ENCODE measurements around the gene WWOX. TPM values are rescaled to one million over a fixed set of nuclear protein-coding genes. Genes with fewer than 3 reads are reported as not detected.

The WWOX gene
- total RNA-seq, 2 donors from 2014 or later = 10.6 to 13.1 TPM

DNA sequence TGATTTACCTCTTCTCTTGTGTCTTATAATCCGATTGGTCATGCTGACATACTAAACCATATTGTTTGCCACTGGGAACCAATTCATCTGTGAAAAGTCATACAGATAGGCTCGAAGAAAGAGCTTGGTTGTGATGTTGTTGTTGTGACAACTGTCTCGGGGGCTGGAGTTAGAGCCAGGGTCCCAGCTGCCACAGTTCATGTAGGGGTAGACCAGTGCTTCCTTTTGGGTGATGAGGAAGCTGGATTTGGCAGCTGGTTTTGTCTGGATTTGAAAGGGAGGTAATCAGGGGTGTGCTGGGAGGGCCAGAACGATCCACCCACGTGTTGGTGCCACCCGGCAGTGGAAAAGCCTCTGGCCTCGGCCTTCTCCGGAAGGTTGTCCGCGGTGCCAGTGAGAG is 438.1 kb downstream of the WWOX start:
- intact Hi-C loops (cut with DNase I, micrococcal nuclease) = no loop called here
- no peak for ATAC-seq
- no peak for DNase-seq

DNA sequence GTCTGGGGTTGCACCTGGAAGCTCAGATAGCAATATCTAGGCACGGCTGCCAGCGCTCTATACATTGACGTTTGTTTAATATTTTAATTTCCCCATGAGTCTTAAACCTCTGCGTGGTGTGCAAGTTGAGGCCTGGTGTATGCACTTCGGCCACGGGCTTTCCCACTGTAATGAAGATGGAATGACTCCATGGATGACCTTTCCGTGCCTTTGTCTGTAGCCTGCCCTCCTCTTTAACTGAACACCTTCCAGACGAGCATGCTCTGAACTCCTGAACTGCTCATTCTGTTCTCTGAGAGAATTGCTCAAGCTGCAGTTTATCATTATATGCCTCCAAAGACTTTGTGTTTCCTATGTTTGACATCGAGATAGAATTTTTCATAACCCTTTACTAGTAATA is 438.8 kb downstream of the WWOX start:
- intact Hi-C loops (cut with DNase I, micrococcal nuclease) = no loop called here
- DNase-seq = no peak

DNA sequence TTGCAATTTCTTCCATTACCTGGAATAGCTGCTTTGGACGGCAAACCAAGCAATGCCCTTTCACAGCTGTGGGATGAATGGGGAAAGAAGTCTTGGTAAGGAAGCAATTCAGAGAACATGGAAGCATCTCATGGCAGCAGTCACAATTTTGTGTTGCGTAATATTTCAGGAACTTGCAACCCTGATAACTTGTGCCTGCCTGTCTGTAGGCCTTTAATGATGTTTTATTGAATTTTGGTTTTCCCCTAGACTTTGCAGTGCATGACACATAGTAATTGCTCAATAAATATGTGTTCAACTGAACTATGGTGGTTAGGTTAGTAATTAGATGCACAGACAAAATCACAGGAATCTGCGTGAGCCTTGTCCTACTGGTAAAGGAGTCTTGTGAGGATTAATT is 439.5 kb downstream of the WWOX start:
- ATAC-seq (no peak), DNase-seq (no peak)
- intact Hi-C loops (cut with DNase I, micrococcal nuclease) = no loop called here

More for the DNA sequence above, 438.8 kb downstream of the WWOX start:
- no peak for ATAC-seq

DNA sequence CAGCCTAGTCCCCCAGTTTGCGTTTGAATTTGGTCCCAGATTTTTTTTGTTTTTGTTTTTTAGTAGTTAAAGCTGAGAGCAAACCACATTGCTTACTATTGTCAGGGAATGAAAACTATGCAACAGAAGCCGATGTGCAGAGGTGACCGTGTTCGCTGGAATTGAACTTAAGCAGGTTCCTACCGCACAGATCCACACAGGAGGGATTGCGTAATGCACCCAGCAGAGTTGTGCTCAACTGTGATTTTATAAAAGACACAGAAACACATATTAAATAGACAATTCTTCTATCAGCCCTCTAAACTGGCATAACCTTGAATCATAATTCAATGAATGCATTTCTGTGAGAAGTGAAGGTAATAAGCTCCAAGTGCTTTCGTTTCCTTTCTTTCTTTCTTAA is 443.0 kb downstream of the WWOX start:
- intact Hi-C loops (cut with DNase I, micrococcal nuclease) = no loop called here
- DNase-seq (no peak), ATAC-seq (no peak)

DNA sequence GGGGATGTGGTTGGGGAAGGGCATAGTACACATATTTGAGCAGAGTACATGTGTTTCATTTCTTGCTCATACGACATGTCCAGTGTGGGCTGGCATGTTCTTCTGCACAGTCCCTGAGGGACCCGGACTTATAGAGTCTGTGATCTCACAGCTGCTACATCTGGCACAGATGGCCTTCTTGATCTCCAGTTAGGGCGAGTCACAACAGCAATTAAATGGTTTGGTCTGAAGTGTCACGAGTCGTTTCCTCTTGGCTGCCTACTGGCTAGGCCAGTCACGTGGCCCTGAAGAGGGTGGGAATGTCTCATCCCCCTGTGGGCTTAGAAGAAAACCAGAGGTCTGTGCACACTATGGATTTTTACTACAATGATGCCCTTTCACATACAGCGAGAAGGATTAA is 443.6 kb downstream of the WWOX start:
- intact Hi-C loops (cut with DNase I, micrococcal nuclease) = no loop called here
- no peak for DNase-seq
- no peak for ATAC-seq

DNA sequence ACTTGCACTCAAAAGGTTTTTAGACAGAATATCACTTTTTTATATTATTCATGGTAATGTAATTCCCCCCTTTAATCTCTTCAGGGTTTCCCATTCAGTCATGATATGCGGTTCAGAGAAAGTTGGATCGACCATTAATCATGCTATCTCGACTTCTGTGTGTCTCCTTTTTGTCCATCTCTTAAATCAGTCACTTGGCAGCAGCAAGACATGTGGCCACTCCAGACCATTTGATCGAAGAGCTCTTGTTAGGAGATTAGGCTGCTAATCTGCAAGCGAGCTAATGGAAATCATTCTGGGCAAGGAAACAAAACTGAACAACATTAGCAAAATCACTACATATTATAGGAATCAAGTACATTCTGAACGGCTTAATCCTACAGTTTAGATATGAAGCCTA is 449.9 kb downstream of the WWOX start:
- intact Hi-C loops (cut with DNase I, micrococcal nuclease) = no loop called here
- DNase-seq (no peak), ATAC-seq (no peak)

DNA sequence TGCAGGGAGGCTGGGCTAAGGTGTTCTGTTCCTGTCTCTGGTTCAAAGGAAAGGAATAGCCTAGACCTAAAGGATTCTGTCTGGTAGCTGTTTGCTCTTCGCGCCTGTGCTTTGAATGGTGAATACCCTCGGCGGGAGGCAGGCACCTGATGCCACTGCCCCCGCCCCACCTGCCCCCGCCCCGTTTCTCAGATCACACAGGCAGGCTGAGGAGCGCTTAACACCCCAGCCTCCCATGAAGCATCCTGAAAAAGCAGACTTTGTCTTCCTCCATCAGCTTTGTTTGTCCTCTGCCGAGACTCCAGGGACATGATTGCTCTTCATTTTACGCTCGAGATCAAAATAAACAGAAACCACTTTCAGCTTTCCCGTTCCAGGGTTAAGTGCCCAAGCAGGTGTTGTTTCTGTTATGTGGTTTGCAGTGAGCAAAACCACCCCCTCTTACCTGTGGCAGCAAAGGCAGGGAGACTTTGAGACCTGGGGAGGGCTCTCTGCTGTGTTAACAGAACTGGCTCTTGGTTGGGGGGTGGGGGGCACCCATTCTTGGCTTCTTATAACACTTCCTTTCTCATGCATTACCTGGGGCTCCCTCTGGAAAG is 452.1 kb downstream of the WWOX start:
- intact Hi-C loops (cut with DNase I, micrococcal nuclease) = no loop called here
- ATAC-seq (no peak), DNase-seq (no peak)

DNA sequence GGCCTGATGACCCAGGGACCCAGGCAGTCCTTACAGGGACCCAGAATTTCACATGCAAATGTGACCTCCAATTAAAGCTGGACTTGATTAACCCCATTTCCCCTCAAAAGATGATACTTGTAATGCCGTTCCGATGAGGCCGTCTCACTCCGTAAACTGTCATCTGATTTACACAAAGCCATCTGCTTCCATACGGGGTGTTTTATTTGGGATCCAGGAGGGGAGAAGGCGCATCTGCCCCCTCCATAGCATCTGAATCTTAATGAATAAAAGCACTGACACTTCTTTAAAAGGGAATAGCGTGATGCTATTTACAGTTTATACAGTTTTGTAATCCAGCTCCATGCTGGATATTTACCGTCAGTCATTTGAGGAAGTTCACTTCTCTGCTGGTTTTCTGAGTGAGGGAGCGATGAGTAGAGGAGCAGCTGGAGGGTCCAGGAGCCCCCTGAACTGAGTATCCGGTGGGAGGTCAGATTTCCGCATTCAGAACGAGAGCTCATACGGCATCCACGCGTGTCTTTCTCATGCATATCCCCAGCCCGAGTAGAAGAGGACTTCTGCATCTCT is 452.7 kb downstream of the WWOX start:
- intact Hi-C loops (cut with DNase I, micrococcal nuclease) = no loop called here
- DNase-seq (no peak), ATAC-seq (no peak)

DNA sequence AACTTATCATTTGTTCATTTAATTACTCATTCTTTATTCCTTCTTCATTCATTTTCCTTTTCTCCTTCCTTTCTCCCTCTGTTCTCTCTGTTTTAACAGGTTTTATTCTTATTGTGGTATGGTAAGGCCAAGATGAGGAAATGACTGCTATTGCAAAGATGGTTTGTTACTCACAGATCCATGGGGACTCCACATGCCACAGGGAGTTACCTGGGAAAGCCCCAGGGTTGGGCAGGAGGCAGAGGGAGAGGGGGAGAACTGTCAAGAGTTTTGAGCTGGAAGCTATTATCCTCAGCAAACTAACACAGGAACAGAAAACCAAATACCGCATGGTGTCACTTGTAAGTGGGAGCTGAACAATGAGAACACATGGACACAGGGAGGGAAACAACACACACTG is 453.3 kb downstream of the WWOX start:
- ATAC-seq = no peak

DNA sequence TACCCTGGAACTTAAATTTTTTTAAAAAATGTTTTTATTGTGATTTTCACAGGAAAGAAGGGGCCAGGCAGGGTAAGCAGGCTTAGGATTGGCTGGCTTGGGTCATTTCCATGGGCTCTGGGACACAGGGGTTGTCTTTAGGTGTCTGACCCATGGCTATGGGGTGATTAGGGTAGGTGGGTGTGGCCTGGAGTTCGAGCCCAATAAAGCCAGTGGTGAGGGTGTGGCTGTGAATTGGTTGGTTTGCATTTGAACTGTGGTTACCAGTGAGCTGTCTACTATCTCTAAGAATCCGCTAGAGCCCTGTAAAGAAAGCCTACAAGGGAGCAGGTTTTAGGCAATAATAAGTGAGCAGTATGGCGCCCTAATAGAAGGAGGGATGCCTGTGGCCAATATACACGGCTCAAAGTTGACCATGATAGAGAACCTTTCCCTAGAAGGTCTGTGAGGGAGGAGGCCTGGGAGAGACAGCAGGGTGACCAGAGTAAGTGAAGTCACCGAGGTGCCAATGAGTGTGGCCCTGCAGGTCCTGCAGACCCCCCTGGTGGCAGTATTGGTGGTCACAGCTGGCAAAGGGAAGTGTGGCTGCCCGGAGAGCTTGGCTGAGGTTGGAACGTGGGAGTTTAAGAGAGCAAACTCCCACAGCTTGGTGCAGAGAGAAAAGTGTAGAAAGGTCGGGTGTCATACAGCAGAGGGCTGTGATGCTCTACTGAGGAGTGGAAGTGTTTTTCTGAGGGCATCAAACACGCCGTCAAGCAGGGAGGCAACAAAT is 454.0 kb downstream of the WWOX start:
- DNase-seq = peak in 1 of 2 donors; percentile 8
- peak; percentile 87 for ATAC-seq
- intact Hi-C loops (cut with DNase I, micrococcal nuclease) = no loop called here

More for the DNA sequence above, 453.3 kb downstream of the WWOX start:
- DNase-seq = no peak
- intact Hi-C loops (cut with DNase I, micrococcal nuclease) = no loop called here

DNA sequence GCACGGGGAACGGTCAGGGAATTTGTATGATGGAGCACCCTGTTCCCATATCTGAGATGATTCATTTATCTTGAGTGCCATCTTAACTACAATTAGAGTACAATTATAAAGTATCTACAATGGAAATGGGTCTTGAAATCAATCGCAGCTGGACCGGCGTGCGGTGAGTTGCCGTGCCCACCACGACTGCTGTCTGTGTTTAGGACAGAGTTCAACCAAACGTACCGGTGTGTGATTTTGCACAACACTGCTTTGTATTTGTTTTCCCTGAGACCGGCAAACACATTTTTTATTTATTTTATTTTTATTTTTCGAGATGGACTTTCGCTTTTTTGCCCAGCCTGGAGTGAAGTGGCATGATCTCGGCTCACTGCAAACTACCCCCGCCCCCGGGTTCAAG is 457.0 kb downstream of the WWOX start:
- no peak for DNase-seq
- intact Hi-C loops (cut with DNase I, micrococcal nuclease) = no loop called here
- no peak for ATAC-seq

DNA sequence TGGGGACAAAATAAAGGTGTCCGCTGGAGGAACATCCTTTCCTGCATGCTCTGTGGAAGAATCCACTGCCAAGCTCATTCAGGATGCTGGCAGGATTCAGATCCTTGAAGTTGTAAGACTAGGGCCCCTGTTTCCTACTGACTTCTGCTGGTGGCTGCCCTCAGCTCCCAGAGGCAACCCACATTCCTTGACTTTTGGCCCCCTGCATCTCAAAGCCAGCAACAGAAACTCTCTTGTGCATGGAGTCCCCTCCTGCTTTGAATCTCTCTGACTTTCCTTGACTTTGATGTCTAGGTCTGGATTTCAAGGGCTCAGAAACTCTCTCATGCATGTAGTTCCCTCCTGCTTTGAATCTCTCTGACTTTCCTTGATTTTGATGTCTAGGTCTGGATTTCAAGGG is 461.5 kb downstream of the WWOX start:
- intact Hi-C loops (cut with DNase I, micrococcal nuclease) = no loop called here

DNA sequence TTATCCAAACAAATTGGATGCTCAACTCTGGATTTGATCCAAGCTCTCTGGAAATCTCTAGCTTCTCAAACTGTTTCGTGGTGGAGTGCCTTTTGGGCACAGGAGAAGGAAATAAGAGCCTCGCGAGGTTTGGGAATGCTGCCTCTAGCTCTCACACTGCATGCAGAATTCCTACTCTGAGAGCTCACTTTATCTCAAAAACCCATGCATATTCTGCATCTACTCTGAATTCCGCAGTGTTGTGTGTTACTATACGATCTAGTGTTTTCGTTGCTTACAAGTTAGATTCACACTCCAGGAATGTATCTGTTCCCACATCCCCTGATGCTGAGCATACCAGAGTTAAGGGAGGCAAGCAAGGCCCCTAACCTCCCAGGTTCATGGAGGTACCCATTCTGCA is 462.7 kb downstream of the WWOX start:
- intact Hi-C loops (cut with DNase I, micrococcal nuclease) = no loop called here
- DNase-seq (no peak), ATAC-seq (no peak)

More for the DNA sequence above, 461.5 kb downstream of the WWOX start:
- ATAC-seq (no peak), DNase-seq (no peak)

DNA sequence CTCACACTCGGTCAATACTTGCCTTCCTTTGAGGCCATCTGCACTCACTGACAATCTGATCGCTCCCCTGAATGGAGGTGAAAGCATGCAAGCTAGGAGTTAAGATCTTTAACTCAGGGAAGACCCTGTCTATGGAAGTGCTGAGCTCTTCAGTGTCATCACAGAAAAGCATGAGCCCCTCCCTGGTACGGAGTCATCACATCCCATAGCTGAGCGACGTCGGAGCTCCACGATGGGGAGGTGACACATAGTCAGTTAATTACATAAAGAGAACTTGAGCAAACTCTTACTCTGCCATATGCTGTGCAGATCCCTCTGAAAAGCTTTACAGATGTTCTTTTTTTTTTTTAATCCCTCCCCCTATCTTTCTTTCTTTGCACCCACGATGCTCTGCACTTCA is 463.2 kb downstream of the WWOX start:
- intact Hi-C loops (cut with DNase I, micrococcal nuclease) = no loop called here
- no peak for ATAC-seq
- no peak for DNase-seq

DNA sequence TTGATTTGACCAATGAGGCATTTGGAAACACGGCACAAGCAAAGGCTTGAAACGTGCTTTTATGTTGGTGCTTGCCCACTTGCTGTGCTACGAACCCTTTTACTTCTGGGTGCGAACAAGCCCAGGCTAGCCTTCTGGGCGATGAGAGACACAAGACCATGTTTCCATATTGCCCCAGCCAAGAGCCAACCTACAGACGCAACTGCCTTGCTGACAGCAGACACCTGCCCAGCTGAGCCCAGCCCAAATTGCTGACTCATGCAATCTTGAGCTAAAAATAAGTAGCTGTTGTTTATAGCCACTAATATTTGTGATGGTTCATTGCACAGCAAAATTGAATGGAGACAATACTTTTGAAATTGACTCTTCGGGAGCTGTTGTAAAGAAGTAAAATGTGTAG is 464.5 kb downstream of the WWOX start:
- no peak for DNase-seq
- ATAC-seq = no peak
- intact Hi-C loops (cut with DNase I, micrococcal nuclease) = no loop called here

DNA sequence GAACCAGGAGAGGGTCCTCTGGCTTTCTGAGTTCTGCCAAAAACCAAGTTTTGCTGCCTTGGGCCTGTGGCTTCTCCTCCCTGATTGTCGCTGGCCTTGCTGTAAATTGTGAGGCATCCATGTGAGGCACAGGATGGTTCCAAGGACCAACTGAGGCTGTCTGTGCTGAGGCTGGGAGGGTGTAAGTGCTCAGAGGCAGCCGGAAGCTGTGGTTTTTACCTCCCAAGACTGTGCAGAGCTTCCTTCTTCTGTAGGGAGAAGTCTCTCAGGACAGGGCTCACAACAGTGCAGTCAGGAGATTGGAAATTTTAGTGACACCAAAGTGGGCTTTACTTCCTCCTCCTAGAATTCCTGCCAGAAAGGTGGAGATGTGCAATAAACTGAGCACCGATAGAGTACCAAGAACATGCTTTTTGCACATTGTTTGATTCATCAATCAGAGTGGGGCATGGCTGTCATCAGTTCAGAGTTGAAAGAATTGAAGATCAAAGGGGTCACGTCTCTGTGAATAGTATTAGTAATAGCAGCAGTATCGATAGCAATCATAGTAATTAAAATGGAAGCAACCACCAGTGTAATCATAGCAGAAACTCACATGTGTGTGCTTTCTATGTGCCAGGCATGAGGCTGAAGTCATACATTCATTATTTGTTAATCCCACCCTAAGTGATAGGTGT is 467.1 kb downstream of the WWOX start:
- ATAC-seq = no peak

DNA sequence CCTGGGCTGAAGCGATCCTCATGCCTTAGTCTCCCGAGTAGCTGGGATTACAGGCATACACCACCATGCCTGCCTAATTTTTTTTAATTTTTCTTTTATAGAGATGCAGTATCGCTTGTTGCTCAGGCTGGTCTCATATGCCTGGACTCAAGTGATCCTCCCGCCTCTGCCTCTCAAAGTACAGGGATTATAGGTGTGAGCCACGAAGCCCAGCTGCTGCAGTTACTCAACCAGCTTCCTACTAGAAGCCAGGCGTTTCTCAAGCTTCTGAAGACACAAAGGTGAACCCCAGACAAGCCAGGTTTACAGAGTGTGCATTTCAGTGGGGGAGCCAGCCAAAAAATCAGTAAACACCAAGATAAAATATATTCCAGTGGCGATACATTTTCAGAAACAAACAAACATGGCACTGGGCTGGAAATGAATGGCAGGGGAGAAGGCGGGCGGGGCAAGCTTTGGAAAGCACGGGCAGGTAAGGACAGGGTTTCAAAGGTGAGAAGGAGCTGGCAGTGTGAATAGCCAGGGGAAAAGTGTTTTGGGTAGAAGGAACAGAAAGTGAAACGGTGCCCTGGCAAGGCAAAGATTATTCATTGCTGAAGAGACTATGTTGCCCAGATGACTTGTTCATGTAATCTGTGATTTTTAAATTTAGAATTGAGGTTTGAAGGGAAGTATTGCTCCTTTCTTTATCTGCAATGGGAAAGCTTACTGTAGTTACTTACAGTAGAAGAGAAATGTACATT is 471.1 kb downstream of the WWOX start:
- ATAC-seq (no peak), DNase-seq (no peak)

More for the DNA sequence above, 467.1 kb downstream of the WWOX start:
- DNase-seq = no peak
- intact Hi-C loops (cut with DNase I, micrococcal nuclease) = no loop called here

DNA sequence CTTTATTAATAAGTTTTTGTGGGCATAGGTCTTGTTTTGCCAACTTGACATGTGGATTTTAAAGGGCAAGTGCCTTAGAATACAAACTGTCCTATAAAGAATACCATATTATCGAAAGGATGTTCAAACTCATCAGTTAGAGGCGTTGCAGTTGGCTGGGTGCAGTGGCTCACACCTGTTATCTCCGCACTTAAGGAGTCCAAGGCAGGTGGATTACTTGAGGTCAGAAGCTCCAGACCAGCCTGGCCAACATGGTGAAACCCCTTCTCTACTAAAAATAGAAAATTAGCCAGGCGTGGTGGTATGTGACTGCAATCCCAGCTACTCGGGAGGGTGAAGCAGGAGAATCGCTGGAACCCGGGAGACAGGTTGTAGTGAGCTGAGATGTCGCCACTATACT is 472.0 kb downstream of the WWOX start:
- intact Hi-C loops (cut with DNase I, micrococcal nuclease) = no loop called here
- no peak for ATAC-seq
- no peak for DNase-seq

More for the DNA sequence above, 471.1 kb downstream of the WWOX start:
- intact Hi-C loops (cut with DNase I, micrococcal nuclease) = no loop called here

DNA sequence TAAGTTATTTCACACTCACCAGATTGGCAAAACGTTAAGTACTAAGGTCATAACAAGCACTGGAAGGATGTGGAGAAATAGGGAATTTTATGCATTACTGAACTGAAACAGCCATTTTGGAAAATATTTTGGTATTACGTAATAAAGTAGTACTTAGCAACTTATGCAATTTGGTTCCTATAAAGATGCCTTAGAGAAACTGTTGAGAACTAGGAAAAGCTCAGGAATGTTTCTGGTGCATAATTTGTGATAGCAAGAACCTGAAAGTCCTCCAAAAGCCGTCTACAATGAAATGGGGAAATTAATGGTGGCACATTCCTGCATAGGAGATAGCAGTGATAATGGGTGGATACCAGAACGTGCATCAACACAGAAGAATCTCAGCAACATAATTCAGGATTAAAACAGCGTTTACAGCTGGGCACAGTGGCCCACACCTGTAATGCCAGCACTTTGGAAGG is 472.5 kb downstream of the WWOX start:
- DNase-seq = no peak
- intact Hi-C loops (cut with DNase I, micrococcal nuclease) = no loop called here
- ATAC-seq = no peak
